Measurements from ENCODE around the gene RPS17.

Gene RPS17

DNA sequence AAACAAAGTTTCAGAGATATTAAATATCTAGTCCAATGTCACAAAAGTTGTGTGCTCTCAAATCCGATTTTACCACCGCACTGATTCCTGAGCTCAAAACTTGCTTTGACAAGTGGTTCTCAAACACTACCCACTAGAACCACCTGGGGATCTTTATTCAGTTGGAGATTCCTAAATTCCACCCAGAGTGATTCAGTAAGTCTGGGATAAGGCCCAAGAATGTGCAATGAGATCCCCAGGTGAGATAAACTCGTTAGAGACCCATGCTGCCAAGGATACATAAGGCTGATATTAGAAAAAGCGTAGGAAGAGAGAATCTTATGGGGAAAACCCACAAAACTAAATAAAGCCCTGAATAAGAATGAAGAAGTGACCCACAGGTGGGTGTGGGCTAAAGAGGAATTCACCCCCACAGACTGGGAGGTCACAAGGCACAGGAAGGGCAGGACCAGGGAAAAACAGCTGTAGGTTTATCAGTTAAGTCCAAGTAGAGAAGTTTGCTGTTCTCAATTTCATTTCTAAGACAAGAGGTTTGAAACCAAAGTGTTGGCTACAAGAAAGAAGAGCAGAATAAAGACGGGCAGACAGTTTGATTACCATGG, 11.5 kb upstream of the RPS17 start:
- Histone ChIP-seq H3K27ac (ENCODE audit: low read depth, low read length) (no peak overlapping the region), H3K9ac (ENCODE audit: low read length in 5 of 5) (no peak overlapping the region), H3K9me3 (ENCODE audit: control insufficient read depth in 5 of 5, low read length in 5 of 5) (no peaks in the 10 kb centered on the region), H3K36me3 (ENCODE audit: control insufficient read depth in 5 of 5, insufficient read depth in 5 of 5, low read length in 5 of 5) (no peaks in the 10 kb centered on the region), H3K27me3 (ENCODE audit: control insufficient read depth in 5 of 5, insufficient read depth in 4 of 5, low read length in 5 of 5) (peaks cover 0 to 3% (median 0%) of the 10 kb centered on the region in 5 donors), H3K4me3 (ENCODE audit: low read depth in 1 of 5, low read length in 5 of 5) (no peak overlapping the region), H3K4me1 (ENCODE audit: control insufficient read depth in 5 of 5, insufficient read depth in 5 of 5, low read length in 5 of 5) (no peaks in the 10 kb centered on the region)

DNA sequence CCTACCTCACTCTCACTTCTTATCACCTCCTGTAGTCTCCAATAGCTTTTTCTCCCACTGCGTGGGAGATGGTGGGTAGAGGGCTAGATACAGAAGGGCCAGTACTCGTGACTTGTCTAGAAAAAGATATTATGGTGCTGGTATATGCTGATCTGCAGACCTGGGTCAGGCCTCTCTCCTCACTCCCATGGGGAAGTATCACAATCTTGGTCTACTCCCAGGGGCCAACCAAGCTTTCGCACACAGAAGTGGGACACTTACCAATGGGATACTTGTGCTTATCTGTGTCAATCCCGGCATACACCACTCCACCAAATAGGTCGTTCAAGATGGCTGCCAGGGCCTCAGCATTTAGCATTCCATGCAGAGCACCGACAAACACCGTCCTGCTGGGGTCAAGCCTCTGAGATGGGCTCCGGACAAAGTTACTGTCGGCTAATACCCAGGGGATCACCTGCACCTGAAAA, 9.0 kb upstream of the RPS17 start:
- Histone ChIP-seq H3K36me3 (ENCODE audit: control insufficient read depth in 5 of 5, insufficient read depth in 5 of 5, low read length in 5 of 5) (no peaks in the 10 kb centered on the region), H3K4me3 (ENCODE audit: low read depth in 1 of 5, low read length in 5 of 5) (no peak overlapping the region)

GRCh38 chr15:82548700-82549099, 8.4 kb upstream of the RPS17 start:
- Histone ChIP-seq H3K4me1 (ENCODE audit: control insufficient read depth in 5 of 5, insufficient read depth in 5 of 5, low read length in 5 of 5) (no peaks in the 10 kb centered on the region), H3K4me3 (ENCODE audit: low read depth in 1 of 5, low read length in 5 of 5) (no peak overlapping the region), H3K27me3 (ENCODE audit: control insufficient read depth in 5 of 5, insufficient read depth in 4 of 5, low read length in 5 of 5) (peaks cover 0 to 6% (median 0%) of the 10 kb centered on the region in 5 donors), H3K9me3 (ENCODE audit: control insufficient read depth in 5 of 5, low read length in 5 of 5) (no peaks in the 10 kb centered on the region), H3K9ac (ENCODE audit: low read length in 5 of 5) (no peak overlapping the region), H3K27ac (ENCODE audit: low read depth, low read length) (no peak overlapping the region), H3K36me3 (ENCODE audit: control insufficient read depth in 5 of 5, insufficient read depth in 5 of 5, low read length in 5 of 5) (no peaks in the 10 kb centered on the region)

More for the DNA sequence above, 9.0 kb upstream of the RPS17 start:
- Histone ChIP-seq H3K27me3 (ENCODE audit: control insufficient read depth in 5 of 5, insufficient read depth in 4 of 5, low read length in 5 of 5) (peaks cover 0 to 6% (median 0%) of the 10 kb centered on the region in 5 donors), H3K27ac (ENCODE audit: low read depth, low read length) (no peak overlapping the region), H3K9ac (ENCODE audit: low read length in 5 of 5) (no peak overlapping the region), H3K4me1 (ENCODE audit: control insufficient read depth in 5 of 5, insufficient read depth in 5 of 5, low read length in 5 of 5) (no peaks in the 10 kb centered on the region), H3K9me3 (ENCODE audit: control insufficient read depth in 5 of 5, low read length in 5 of 5) (no peaks in the 10 kb centered on the region)

DNA sequence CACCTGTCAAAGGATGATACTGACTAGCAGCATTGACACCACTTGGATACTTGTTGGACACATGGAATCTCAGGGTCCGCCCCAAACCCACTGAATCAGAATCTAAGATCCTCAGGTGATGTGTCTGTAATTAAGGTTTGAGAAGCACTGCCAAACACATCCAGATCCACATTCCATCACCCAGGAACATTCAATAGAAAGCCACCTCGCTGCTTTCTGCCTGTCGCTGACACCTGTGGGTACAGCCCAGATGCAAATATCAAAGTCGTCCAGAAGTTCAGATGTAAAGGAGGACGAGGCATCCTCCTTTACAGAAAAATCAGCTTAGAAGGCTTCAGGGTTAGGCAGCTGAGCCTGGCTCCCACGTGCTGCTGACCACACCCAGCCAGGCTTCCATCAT, 5.2 kb upstream of the RPS17 start:
- H3K36me3 ChIP-seq (ENCODE audit: control insufficient read depth in 5 of 5, insufficient read depth in 5 of 5, low read length in 5 of 5): no peaks in the 10 kb centered on the region

GRCh38 chr15:82545002-82545401, 4.7 kb upstream of the RPS17 start:
- H3K27me3 ChIP-seq (ENCODE audit: control insufficient read depth in 5 of 5, insufficient read depth in 4 of 5, low read length in 5 of 5): peaks cover 0 to 6% (median 0%) of the 10 kb centered on the region in 5 donors
- H3K9ac ChIP-seq (ENCODE audit: low read length in 5 of 5): no peak overlapping the region
- H3K9me3 ChIP-seq (ENCODE audit: control insufficient read depth in 5 of 5, low read length in 5 of 5): no peaks in the 10 kb centered on the region
- H3K27ac ChIP-seq (ENCODE audit: low read depth, low read length): no peak overlapping the region
- no peaks in the 10 kb centered on the region for H3K36me3 ChIP-seq (ENCODE audit: control insufficient read depth in 5 of 5, insufficient read depth in 5 of 5, low read length in 5 of 5)
- no peak overlapping the region for H3K4me3 ChIP-seq (ENCODE audit: low read depth in 1 of 5, low read length in 5 of 5)
- H3K4me1 ChIP-seq (ENCODE audit: control insufficient read depth in 5 of 5, insufficient read depth in 5 of 5, low read length in 5 of 5): peaks cover 0 to 9% (median 8%) of the 10 kb centered on the region in 5 donors

More for the DNA sequence above, 5.2 kb upstream of the RPS17 start:
- Histone ChIP-seq H3K4me1 (ENCODE audit: control insufficient read depth in 5 of 5, insufficient read depth in 5 of 5, low read length in 5 of 5) (peaks cover 0 to 9% (median 8%) of the 10 kb centered on the region in 5 donors), H3K27me3 (ENCODE audit: control insufficient read depth in 5 of 5, insufficient read depth in 4 of 5, low read length in 5 of 5) (peaks cover 0 to 6% (median 0%) of the 10 kb centered on the region in 5 donors), H3K4me3 (ENCODE audit: low read depth in 1 of 5, low read length in 5 of 5) (no peak overlapping the region), H3K9me3 (ENCODE audit: control insufficient read depth in 5 of 5, low read length in 5 of 5) (no peaks in the 10 kb centered on the region), H3K9ac (ENCODE audit: low read length in 5 of 5) (no peak overlapping the region), H3K27ac (ENCODE audit: low read depth, low read length) (no peak overlapping the region)

- Histone ChIP-seq H3K27me3 (ENCODE audit: control insufficient read depth in 5 of 5, insufficient read depth in 4 of 5, low read length in 5 of 5) (peaks cover 0 to 6% (median 0%) of the 10 kb centered on the region in 5 donors), H3K4me3 (ENCODE audit: low read depth in 1 of 5, low read length in 5 of 5) (no peak overlapping the region), H3K9ac (ENCODE audit: low read length in 5 of 5) (no peak overlapping the region), H3K36me3 (ENCODE audit: control insufficient read depth in 5 of 5, insufficient read depth in 5 of 5, low read length in 5 of 5) (no peaks in the 10 kb centered on the region), H3K4me1 (ENCODE audit: control insufficient read depth in 5 of 5, insufficient read depth in 5 of 5, low read length in 5 of 5) (peaks cover 0 to 13% (median 12%) of the 10 kb centered on the region in 5 donors), H3K9me3 (ENCODE audit: control insufficient read depth in 5 of 5, low read length in 5 of 5) (no peaks in the 10 kb centered on the region), H3K27ac (ENCODE audit: low read depth, low read length) (no peak overlapping the region)
Measured at GRCh38 chr15:82544431-82544830, 4.2 kb upstream of the RPS17 start.

- no peak overlapping the region for H3K9ac ChIP-seq (ENCODE audit: low read length in 5 of 5)
- peaks cover 4 to 8% (median 7%) of the 10 kb centered on the region in 5 donors for H3K36me3 ChIP-seq (ENCODE audit: control insufficient read depth in 5 of 5, insufficient read depth in 5 of 5, low read length in 5 of 5)
- H3K27me3 ChIP-seq (ENCODE audit: control insufficient read depth in 5 of 5, insufficient read depth in 4 of 5, low read length in 5 of 5): peaks cover 0 to 6% (median 0%) of the 10 kb centered on the region in 5 donors
- H3K4me1 ChIP-seq (ENCODE audit: control insufficient read depth in 5 of 5, insufficient read depth in 5 of 5, low read length in 5 of 5): peaks cover 1 to 25% (median 25%) of the 10 kb centered on the region in 5 donors
- H3K4me3 ChIP-seq (ENCODE audit: low read depth in 1 of 5, low read length in 5 of 5): no peak overlapping the region
- no peak overlapping the region for H3K27ac ChIP-seq (ENCODE audit: low read depth, low read length)
- no peaks in the 10 kb centered on the region for H3K9me3 ChIP-seq (ENCODE audit: control insufficient read depth in 5 of 5, low read length in 5 of 5)
Measured at GRCh38 chr15:82543160-82543559, 2.9 kb upstream of the RPS17 start.

- Histone ChIP-seq H3K4me1 (ENCODE audit: control insufficient read depth in 5 of 5, insufficient read depth in 5 of 5, low read length in 5 of 5) (peaks cover 1 to 37% (median 27%) of the 10 kb centered on the region in 5 donors), H3K36me3 (ENCODE audit: control insufficient read depth in 5 of 5, insufficient read depth in 5 of 5, low read length in 5 of 5) (peaks cover 19 to 30% (median 27%) of the 10 kb centered on the region in 5 donors), H3K27ac (ENCODE audit: low read depth, low read length) (peak overlapping the region; percentile 60), H3K27me3 (ENCODE audit: control insufficient read depth in 5 of 5, insufficient read depth in 4 of 5, low read length in 5 of 5) (no peaks in the 10 kb centered on the region), H3K9me3 (ENCODE audit: control insufficient read depth in 5 of 5, low read length in 5 of 5) (no peaks in the 10 kb centered on the region), H3K4me3 (ENCODE audit: low read depth in 1 of 5, low read length in 5 of 5) (peak overlapping the region; percentile 82 to 97 (median 94)), H3K9ac (ENCODE audit: low read length in 5 of 5) (peak overlapping the region; percentile 68 to 98 (median 88))
Measured at GRCh38 chr15:82540984-82541431, 751 bp upstream of the RPS17 start.

DNA sequence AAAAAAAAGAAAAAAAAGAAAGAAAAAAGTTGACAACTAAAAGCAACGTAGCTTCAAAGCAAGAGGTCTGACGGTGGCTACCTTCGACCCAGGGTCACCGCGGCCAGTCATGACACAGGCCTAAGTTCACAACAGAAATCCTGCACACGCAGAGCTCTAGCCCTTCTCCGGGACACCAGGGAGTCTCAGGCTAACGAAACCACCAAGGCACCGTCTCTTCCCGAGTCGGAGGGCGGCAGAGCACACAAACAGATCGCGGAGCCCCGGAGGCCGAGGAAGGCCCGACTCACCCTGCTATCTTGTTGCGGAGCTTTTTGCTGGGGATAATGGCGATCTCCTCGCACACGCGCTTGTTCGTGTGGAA, 584 bp downstream of the RPS17 start:
- peak overlapping the region; percentile 77 for H3K27ac ChIP-seq (ENCODE audit: low read depth, low read length)
- peaks cover 19 to 34% (median 32%) of the 10 kb centered on the region in 5 donors for H3K36me3 ChIP-seq (ENCODE audit: control insufficient read depth in 5 of 5, insufficient read depth in 5 of 5, low read length in 5 of 5)
- peak overlapping the region; percentile 94 to 98 (median 95) for H3K4me3 ChIP-seq (ENCODE audit: low read depth in 1 of 5, low read length in 5 of 5)
- H3K9ac ChIP-seq (ENCODE audit: low read length in 5 of 5): peak overlapping the region; percentile 91 to 99 (median 94)
- H3K27me3 ChIP-seq (ENCODE audit: control insufficient read depth in 5 of 5, insufficient read depth in 4 of 5, low read length in 5 of 5): no peaks in the 10 kb centered on the region
- no peaks in the 10 kb centered on the region for H3K9me3 ChIP-seq (ENCODE audit: control insufficient read depth in 5 of 5, low read length in 5 of 5)
- peaks cover 1 to 37% (median 27%) of the 10 kb centered on the region in 5 donors for H3K4me1 ChIP-seq (ENCODE audit: control insufficient read depth in 5 of 5, insufficient read depth in 5 of 5, low read length in 5 of 5)

GRCh38 chr15:82538961-82539690, 1.1 kb downstream of the RPS17 start:
- Histone ChIP-seq H3K4me1 (ENCODE audit: control insufficient read depth in 5 of 5, insufficient read depth in 5 of 5, low read length in 5 of 5) (peaks cover 1 to 37% (median 27%) of the 10 kb centered on the region in 5 donors), H3K4me3 (ENCODE audit: low read depth in 1 of 5, low read length in 5 of 5) (peak overlapping the region; percentile 94 to 98 (median 95)), H3K27ac (ENCODE audit: low read depth, low read length) (peak overlapping the region; percentile 77), H3K27me3 (ENCODE audit: control insufficient read depth in 5 of 5, insufficient read depth in 4 of 5, low read length in 5 of 5) (no peaks in the 10 kb centered on the region), H3K9me3 (ENCODE audit: control insufficient read depth in 5 of 5, low read length in 5 of 5) (no peaks in the 10 kb centered on the region), H3K36me3 (ENCODE audit: control insufficient read depth in 5 of 5, insufficient read depth in 5 of 5, low read length in 5 of 5) (peaks cover 22 to 39% (median 34%) of the 10 kb centered on the region in 5 donors), H3K9ac (ENCODE audit: low read length in 5 of 5) (peak overlapping the region; percentile 91 to 99 (median 94))
